ENCODE data around the gene EXT2.

- TF ChIP-seq POLR2A (IDR thresholded peaks at IDR 0.05) (no peak), CTCF (IDR thresholded peaks at IDR 0.05) (no peak)
Observed at GRCh38 chr11:44158384-44158783, 62.9 kb downstream of the EXT2 start.
